SIG-M5 (cell line): Measurements from ENCODE around the gene CORO2B.

Source experiments
- DNase-seq: peaks from one replicate; lab custom pipeline; 2025; lab: John Stamatoyannopoulos, UW

The CORO2B gene

GRCh38 chr15:68774521-68775235, 195.9 kb downstream of the CORO2B start:
- no peak for DNase-seq

GRCh38 chr15:68775236-68775577, 196.4 kb downstream of the CORO2B start:
- no peak for DNase-seq

- DNase-seq, result no peak
Measured at GRCh38 chr15:68775671-68776476, 197.1 kb downstream of the CORO2B start.

GRCh38 chr15:68776477-68777270, 197.9 kb downstream of the CORO2B start:
- no peak for DNase-seq
